Activated CD8-positive, alpha-beta T cell treated with anti-CD3 and anti-CD28 coated beads for 36 hours (primary cell): ENCODE results near the gene R3HDM2. TPM values are rescaled to one million over a fixed set of nuclear protein-coding genes. Genes with fewer than 3 reads are reported as not detected.
A peak's percentile ranks its signal among the peaks of the same experiment; 100 is the strongest.

Experiments
- ATAC-seq: fragments of 200-7000 bp; cut with Tn5 transposase; one replicate; pipeline ENCODE4 v1.10.0; 2021; ENCODE audit warnings: mild to moderate bottlenecking, moderate library complexity
- CTCF ChIA-PET: fragments of 350-600 bp; sonication (Branson Sonifier 250); formaldehyde crosslinking; loops from one replicate; lab custom pipeline; 2021; ENCODE audit warnings: antibody characterized with exemption; lab: Charles Lee
- POLR2A ChIA-PET: fragments of 350-600 bp; sonication (Branson Sonifier 250); formaldehyde crosslinking; loops from one replicate; lab custom pipeline; 2021; ENCODE audit warnings: antibody characterized with exemption; lab: Charles Lee
- DNase-seq: peaks from one replicate; pipeline ENCODE4 v3.0.0-alpha.2; 2020
- H3K27ac Mint-ChIP-seq: one replicate; pipeline ENCODE4 v1.8.0; 2021; ENCODE audit warnings: mild to moderate bottlenecking, mixed read lengths
- H3K27me3 Mint-ChIP-seq: one replicate; pipeline ENCODE4 v1.8.0; 2021; ENCODE audit warnings: mixed read lengths
- H3K36me3 Mint-ChIP-seq: one replicate; pipeline ENCODE4 v1.8.0; 2021; ENCODE audit warnings: low read depth, mixed read lengths
- H3K4me1 Mint-ChIP-seq: one replicate; pipeline ENCODE4 v1.8.0; 2021; ENCODE audit warnings: low read depth, mixed read lengths
- H3K4me3 Mint-ChIP-seq: one replicate; pipeline ENCODE4 v1.8.0; 2021; ENCODE audit warnings: mild to moderate bottlenecking, moderate library complexity, mixed read lengths
- H3K9me3 Mint-ChIP-seq: one replicate; pipeline ENCODE4 v1.8.0; 2021; ENCODE audit warnings: mixed read lengths
- intact Hi-C: fragments of 100-400 bp; cut with micrococcal nuclease; formaldehyde crosslinking; loops from one replicate; pipeline ENCODE4 v1.10.0; 2022
- total RNA-seq, 2 experiments: library from RNA; stranded (reverse); gene quantifications; one replicate each; pipeline ENCODE4 v1.2.3, GENCODE V29; 2021
- TF ChIP-seq, protein P1 (sequence below): fragments of 200-600 bp; IDR thresholded peaks from one replicate; pipeline ENCODE4 v1.8.0; 2022; ENCODE audit warnings: antibody characterized with exemption, mild to moderate bottlenecking

The R3HDM2 gene
- total RNA-seq, 2 experiments from 2014 or later, result 33.2 to 44.0 TPM

- Mint-ChIP-seq H3K27me3 (no peaks in the 10 kb centered on the region), H3K4me1 (peaks cover 39% of the 10 kb centered on the region), H3K9me3 (no peaks in the 10 kb centered on the region), H3K36me3 (peaks cover 53% of the 10 kb centered on the region), H3K4me3 (peak overlapping the region; percentile 43), H3K27ac (peak overlapping the region; percentile 32)
- intact Hi-C loops, result no loop called here
- CTCF ChIA-PET, result interaction anchor here (0.9 to 9.9 kb wide), 5 partner anchors 9 to 108 kb away, joined by 3 to 152 read pairs (median 5); partner anchors contain the start of genes GLI1 and MARS1
- no peak for ATAC-seq
- DNase-seq, result no peak
- POLR2A ChIA-PET, result interaction anchor here (0.7 to 4.5 kb wide), 7 partner anchors 9 to 42 kb away, joined by 3 to 31 read pairs (median 8); partner anchors contain the start of genes GLI1 and MARS1
- TF ChIP-seq, protein P1, sequence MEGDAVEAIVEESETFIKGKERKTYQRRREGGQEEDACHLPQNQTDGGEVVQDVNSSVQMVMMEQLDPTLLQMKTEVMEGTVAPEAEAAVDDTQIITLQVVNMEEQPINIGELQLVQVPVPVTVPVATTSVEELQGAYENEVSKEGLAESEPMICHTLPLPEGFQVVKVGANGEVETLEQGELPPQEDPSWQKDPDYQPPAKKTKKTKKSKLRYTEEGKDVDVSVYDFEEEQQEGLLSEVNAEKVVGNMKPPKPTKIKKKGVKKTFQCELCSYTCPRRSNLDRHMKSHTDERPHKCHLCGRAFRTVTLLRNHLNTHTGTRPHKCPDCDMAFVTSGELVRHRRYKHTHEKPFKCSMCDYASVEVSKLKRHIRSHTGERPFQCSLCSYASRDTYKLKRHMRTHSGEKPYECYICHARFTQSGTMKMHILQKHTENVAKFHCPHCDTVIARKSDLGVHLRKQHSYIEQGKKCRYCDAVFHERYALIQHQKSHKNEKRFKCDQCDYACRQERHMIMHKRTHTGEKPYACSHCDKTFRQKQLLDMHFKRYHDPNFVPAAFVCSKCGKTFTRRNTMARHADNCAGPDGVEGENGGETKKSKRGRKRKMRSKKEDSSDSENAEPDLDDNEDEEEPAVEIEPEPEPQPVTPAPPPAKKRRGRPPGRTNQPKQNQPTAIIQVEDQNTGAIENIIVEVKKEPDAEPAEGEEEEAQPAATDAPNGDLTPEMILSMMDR, result no peak
Observed at GRCh38 chr12:57474430-57474829, 43.6 kb upstream of the R3HDM2 start.

DNA sequence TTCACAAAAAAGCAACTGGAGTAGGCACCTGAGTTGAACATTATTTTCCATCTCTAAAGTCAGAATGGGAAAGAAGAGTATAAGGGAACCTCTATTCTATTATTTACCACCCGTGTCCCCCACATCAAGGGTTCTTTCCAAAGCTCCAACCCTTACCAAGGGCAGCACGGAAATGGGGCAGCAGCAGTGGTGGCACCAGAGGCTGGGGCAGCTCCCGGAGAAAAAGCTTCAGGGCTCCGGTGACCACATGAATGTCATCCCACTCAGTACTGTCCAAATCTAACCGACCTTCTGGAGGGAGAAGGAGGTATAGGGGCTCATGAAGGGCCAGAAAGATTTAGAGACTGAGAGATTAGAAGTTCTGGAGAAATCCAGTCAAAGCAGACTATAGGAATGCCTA, 43.0 kb upstream of the R3HDM2 start:
- Mint-ChIP-seq H3K4me1 (peaks cover 35% of the 10 kb centered on the region), H3K36me3 (peaks cover 56% of the 10 kb centered on the region), H3K9me3 (no peaks in the 10 kb centered on the region), H3K27ac (peak overlapping the region; percentile 32), H3K27me3 (no peaks in the 10 kb centered on the region), H3K4me3 (peak overlapping the region; percentile 43)
- CTCF ChIA-PET, result interaction anchor here (0.9 to 9.9 kb wide), 4 partner anchors 9 to 109 kb away, joined by 3 to 152 read pairs (median 5); partner anchors contain the start of gene GLI1
- POLR2A ChIA-PET, result interaction anchor here (0.7 to 4.5 kb wide), 5 partner anchors 8 to 43 kb away, joined by 3 to 31 read pairs (median 11); partner anchors contain the start of gene MARS1
- TF ChIP-seq, protein P1, result no peak
- ATAC-seq, result no peak
- intact Hi-C loops, result no loop called here
- no peak for DNase-seq

GRCh38 chr12:57473392-57473791, 42.5 kb upstream of the R3HDM2 start:
- Mint-ChIP-seq H3K9me3 (no peaks in the 10 kb centered on the region), H3K4me3 (no peak overlapping the region), H3K4me1 (peaks cover 30% of the 10 kb centered on the region), H3K27ac (no peak overlapping the region), H3K36me3 (peaks cover 54% of the 10 kb centered on the region), H3K27me3 (no peaks in the 10 kb centered on the region)
- no peak for DNase-seq
- TF ChIP-seq, protein P1, result no peak
- intact Hi-C loops, result no loop called here
- ChIA-PET POLR2A (interaction anchor here (2.8 to 4.5 kb wide), 2 partner anchors 8 to 11 kb away, joined by 15 to 31 read pairs; no protein-coding TSS in a partner anchor), CTCF (interaction anchor here (9.9 kb wide), 1 partner anchor 13 kb away, joined by 152 read pairs; the partner anchor contains the start of gene GLI1)
- no peak for ATAC-seq

GRCh38 chr12:57472391-57472790, 41.5 kb upstream of the R3HDM2 start:
- ChIA-PET POLR2A (interaction anchor here (1.1 to 1.6 kb wide), 4 partner anchors 10 to 38 kb away, joined by 3 to 8 read pairs (median 4); no protein-coding TSS in a partner anchor), CTCF (interaction anchor here (1.2 to 1.9 kb wide), 3 partner anchors 10 to 17 kb away, joined by 3 to 11 read pairs (median 4); partner anchors contain the start of gene INHBE)
- Mint-ChIP-seq H3K4me1 (peaks cover 27% of the 10 kb centered on the region), H3K9me3 (no peaks in the 10 kb centered on the region), H3K27me3 (no peaks in the 10 kb centered on the region), H3K36me3 (peaks cover 56% of the 10 kb centered on the region), H3K4me3 (no peak overlapping the region), H3K27ac (no peak overlapping the region)
- no peak for DNase-seq
- TF ChIP-seq, protein P1, result no peak
- no peak for ATAC-seq
- intact Hi-C loops, result no loop called here

DNA sequence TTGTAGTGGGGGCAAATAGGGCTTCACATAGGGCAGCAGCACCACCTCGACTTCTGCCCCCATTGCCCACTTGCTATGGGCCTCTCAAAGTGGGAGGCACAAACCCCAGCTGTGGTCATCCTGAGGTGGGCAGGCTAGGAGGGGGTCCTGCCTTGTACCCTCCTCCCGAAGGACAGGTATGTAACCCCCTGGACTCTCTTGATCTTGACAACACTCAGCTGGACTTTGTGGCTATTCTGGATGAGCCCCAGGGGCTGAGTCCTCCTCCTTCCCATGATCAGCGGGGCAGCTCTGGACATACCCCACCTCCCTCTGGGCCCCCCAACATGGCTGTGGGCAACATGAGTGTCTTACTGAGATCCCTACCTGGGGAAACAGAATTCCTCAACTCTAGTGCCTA, 40.8 kb upstream of the R3HDM2 start:
- intact Hi-C loops, result no loop called here
- Mint-ChIP-seq H3K4me1 (peaks cover 27% of the 10 kb centered on the region), H3K27ac (no peak overlapping the region), H3K4me3 (no peak overlapping the region), H3K36me3 (peaks cover 53% of the 10 kb centered on the region), H3K9me3 (no peaks in the 10 kb centered on the region), H3K27me3 (no peaks in the 10 kb centered on the region)
- ATAC-seq (no peak), DNase-seq (no peak)
- TF ChIP-seq, protein P1, result no peak
- ChIA-PET CTCF (interaction anchor here (1.0 to 1.9 kb wide), 4 partner anchors 9 to 224 kb away, joined by 3 to 11 read pairs (median 4); partner anchors contain the start of gene INHBE), POLR2A (interaction anchor here (1.0 to 1.6 kb wide), 6 partner anchors 9 to 47 kb away, joined by 3 to 8 read pairs (median 4); no protein-coding TSS in a partner anchor)
